ENCODE results near the gene EIF5. TPM values are rescaled to one million over a fixed set of nuclear protein-coding genes. Genes with fewer than 3 reads are reported as not detected.

The EIF5 gene
- 100 to 1,000 TPM; 246 to 316 TPM for total RNA-seq

DNA sequence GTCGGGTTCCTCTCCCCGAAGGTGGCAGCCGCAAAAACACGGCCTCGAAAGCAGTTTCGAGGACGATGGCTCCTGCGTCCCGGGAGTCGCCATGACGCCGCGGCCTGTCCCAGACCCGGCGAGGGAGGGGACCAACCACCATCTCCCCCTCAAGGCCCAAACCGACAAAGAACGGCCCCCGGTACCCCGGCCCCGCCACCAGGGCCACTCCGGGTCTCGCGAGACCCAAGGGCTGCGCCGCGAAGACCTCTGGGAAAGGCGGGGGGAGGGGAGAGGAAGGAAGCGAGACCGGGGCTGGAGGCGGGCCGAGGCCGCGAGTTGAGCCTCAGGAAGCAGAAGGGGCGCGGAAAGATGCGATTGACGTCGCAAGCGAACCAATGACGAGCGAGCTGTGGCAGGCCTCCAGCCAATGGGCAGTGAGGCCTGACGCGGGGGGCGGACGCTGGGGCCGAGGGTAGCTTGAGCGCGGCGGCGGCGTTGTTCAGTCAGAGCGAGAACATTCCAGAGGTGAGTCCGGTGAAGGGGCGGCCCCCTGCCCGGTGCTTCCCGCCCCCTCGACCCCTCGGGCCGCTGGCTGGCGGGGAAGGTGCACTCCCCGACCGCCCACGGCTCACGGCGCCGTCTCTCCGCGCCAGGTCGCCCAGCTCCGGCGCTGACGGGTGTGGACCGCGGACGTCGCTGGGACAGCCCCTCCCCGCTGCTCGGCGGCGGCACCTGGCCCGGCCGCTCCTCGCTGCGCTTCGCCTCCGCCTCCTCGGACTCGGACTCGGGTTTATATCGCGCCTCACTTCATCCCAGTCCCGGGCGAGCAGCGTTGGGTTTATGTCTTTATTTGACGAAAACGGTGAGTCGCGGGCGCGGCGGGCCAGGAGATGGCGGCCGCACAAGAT, at the start of gene EIF5:
Gene EIF5, plus strand, starts transcription at position 484 of the 890 bp plus-strand sequence. CDS start 1,624 bp downstream, outside the sequence.
- DNase-seq (ENCODE audit: low spot score) (peak; percentile 99), ATAC-seq (peak; percentile 95 to 96)
- Mint-ChIP-seq H3K9me3 (no peaks in the 10 kb centered on the region), H3K27ac (peak within 1 kb of the TSS; percentile 81 to 87), H3K27me3 (no peaks in the 10 kb centered on the region), H3K4me1 (ENCODE audit: low read depth in 2 of 2) (peaks cover 25 to 28% of the 10 kb centered on the region in 2 donors), H3K4me3 (peak within 1 kb of the TSS; percentile 94), H3K36me3 (peaks cover 36% of the 10 kb centered on the region)

DNA sequence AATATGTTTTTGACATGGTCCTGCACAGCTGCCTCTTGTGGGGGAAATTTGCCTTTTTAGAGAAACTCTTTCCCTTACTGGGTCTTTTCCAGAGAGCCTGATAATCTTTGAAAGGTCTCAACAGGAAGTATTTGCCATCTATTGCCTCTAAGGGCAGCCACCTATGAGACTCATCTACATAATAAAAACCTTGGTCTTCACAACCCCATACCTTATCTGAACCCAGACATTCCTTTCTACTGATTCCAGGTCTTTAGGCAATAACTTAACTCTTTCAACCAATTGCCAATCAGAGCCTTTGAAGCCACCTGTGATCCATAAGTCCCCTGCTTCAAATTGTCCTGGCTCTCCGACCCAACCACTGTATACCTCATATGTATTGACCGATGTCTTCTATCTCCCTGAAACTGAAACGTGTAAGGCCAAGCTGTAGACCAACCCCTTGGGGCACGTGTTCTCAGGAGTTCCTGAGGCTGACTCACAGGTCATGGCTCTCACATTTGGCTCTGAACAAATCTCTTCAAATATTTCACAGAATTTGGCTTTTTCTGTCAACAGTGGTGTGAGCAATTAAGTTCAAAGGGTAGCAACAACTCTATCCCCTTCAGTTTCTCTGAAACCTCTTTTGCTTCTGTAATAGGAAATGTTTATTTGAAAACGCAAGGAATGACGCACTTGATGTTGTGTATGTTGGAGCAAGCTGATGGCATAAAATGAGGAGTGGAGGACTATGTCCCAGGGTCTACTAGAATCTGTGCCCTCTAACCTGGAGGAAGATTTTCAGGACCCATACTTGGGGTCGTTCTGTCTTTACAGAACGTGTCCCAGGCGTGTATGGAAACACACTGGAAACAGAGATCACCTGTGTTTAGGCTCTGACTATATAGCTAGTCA, 49.2 kb upstream of the EIF5 start:
- DNase-seq (ENCODE audit: low spot score) (no peak), ATAC-seq (no peak)
- H3K4me3 Mint-ChIP-seq, result no peak overlapping the region
- H3K27me3 Mint-ChIP-seq, result peaks cover 39 to 48% of the 10 kb centered on the region in 2 donors
- H3K27ac Mint-ChIP-seq, result no peak overlapping the region
- H3K36me3 Mint-ChIP-seq, result no peaks in the 10 kb centered on the region
- H3K4me1 Mint-ChIP-seq (ENCODE audit: low read depth in 2 of 2), result no peaks in the 10 kb centered on the region
- no peaks in the 10 kb centered on the region for H3K9me3 Mint-ChIP-seq

GRCh38 chr14:103286460-103286859, 47.6 kb upstream of the EIF5 start:
- no peak for ATAC-seq
- Mint-ChIP-seq H3K4me1 (ENCODE audit: low read depth in 2 of 2) (no peaks in the 10 kb centered on the region), H3K27me3 (peaks cover 35 to 48% of the 10 kb centered on the region in 2 donors), H3K9me3 (no peaks in the 10 kb centered on the region), H3K36me3 (no peaks in the 10 kb centered on the region), H3K27ac (no peak overlapping the region), H3K4me3 (no peak overlapping the region)
- DNase-seq (ENCODE audit: low spot score), result no peak

DNA sequence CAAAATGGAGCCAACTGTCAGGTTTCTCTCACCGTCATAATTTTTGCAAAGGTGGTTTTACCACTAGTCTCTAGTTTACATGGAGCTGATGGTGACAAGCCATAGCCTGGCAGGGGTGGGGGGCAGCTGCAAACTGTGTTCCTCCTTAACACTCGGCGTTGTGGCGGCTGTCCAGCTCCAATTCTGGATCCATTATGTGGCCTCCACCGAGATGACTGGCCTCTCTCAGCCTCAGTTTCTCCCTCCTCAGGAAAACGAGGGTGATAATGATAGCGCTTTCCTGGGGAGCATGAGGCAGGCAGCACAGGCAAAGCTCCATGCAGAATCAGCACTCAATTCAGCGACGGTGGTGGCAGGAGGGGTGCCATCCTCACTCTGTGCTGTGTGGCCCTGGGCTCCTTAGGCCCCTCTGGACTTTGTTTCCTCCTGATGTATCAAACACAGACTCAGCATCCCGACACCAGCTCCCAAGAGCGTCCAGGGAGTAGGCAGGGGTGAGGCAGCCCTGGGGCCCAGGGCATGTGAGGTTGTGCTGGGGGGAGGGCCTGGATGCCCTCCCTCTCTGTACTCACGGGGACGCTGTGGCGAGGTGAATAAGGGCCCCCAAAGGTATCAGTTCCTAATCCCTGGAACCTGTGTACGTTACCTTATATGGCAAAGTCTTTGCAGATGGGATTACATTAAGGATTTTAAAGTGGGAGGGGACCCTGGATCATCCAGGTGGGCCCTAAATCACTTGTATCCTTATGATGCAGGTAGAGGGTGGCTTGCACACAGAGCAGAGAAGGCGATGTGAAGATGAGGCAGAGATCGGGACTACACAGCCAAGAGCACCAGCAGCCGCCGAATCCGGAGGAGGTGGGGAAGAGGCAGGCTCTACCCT, 46.8 kb upstream of the EIF5 start:
- ATAC-seq (no peak), DNase-seq (ENCODE audit: low spot score) (no peak)
- Mint-ChIP-seq H3K4me1 (ENCODE audit: low read depth in 2 of 2) (no peaks in the 10 kb centered on the region), H3K4me3 (no peak overlapping the region), H3K9me3 (no peaks in the 10 kb centered on the region), H3K36me3 (no peaks in the 10 kb centered on the region), H3K27me3 (peaks cover 30 to 45% of the 10 kb centered on the region in 2 donors), H3K27ac (no peak overlapping the region)

DNA sequence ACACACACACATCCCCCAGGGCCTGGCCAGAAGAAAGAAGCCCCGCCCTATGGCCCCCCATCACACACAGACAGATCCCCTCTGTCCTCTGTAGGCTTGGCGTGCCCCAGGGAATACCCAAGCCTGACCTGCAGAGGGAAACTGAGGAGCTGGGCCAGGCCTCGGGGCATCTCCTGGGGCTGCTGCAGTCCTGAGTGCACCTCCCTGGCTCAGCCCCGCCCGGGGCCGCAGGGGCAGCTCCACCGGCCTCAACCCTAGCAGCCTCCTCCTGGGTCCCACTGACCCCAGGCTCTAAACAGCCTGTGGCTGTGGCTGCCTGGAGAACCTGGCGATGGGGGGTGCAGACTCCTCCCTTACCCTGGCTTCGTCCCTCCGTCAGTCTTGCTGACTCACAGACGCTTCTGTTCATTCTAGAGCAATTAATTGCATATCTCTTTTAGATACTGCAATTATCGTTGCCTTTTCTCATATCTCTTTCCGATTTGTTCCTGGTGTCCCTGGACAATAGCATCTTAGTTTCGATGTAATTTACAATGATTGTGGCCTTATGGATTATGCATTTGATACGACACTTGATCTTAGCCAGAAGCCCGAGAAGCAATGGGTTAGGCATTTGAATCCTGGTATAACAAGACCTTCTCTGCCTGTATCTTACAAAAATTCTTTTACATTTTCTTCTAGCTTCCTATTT, 45.8 kb upstream of the EIF5 start:
- Mint-ChIP-seq H3K4me1 (ENCODE audit: low read depth in 2 of 2) (peaks cover 0 to 5% of the 10 kb centered on the region in 2 donors), H3K9me3 (no peaks in the 10 kb centered on the region), H3K27me3 (peaks cover 32 to 47% of the 10 kb centered on the region in 2 donors), H3K4me3 (no peak overlapping the region), H3K36me3 (no peaks in the 10 kb centered on the region), H3K27ac (no peak overlapping the region)
- ATAC-seq (no peak), DNase-seq (ENCODE audit: low spot score) (no peak)

GRCh38 chr14:103290056-103290455, 44.0 kb upstream of the EIF5 start:
- Mint-ChIP-seq H3K36me3 (no peaks in the 10 kb centered on the region), H3K4me3 (no peak overlapping the region), H3K27me3 (peaks cover 32 to 36% of the 10 kb centered on the region in 2 donors), H3K27ac (no peak overlapping the region), H3K9me3 (no peaks in the 10 kb centered on the region), H3K4me1 (ENCODE audit: low read depth in 2 of 2) (peaks cover 0 to 5% of the 10 kb centered on the region in 2 donors)
- no peak for DNase-seq (ENCODE audit: low spot score)
- no peak for ATAC-seq

DNA sequence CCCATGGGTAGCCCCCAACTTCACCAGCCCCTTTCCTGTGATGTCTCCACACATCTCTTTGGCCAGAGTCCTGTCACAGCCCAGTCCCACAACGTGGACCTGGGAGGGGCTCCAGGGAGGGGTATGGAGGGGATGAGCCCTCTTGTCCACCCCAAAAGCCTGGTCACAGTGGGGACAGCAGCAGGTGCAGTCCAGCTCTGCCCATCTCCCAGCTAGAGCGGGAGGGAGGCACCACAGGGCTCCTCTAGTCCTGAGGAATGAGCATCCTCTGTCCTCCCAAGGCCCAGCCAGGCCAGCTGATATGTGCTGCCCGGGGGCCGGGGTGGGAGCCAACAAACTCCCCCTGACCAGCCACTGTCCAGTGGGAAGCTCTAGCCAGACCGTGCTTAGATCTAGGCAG, 43.5 kb upstream of the EIF5 start:
- no peak for DNase-seq (ENCODE audit: low spot score)
- peaks cover 0 to 5% of the 10 kb centered on the region in 2 donors for H3K4me1 Mint-ChIP-seq (ENCODE audit: low read depth in 2 of 2)
- peaks cover 30 to 31% of the 10 kb centered on the region in 2 donors for H3K27me3 Mint-ChIP-seq
- no peaks in the 10 kb centered on the region for H3K36me3 Mint-ChIP-seq
- no peak overlapping the region for H3K4me3 Mint-ChIP-seq
- no peak overlapping the region for H3K27ac Mint-ChIP-seq
- no peak for ATAC-seq
- H3K9me3 Mint-ChIP-seq, result no peaks in the 10 kb centered on the region

DNA sequence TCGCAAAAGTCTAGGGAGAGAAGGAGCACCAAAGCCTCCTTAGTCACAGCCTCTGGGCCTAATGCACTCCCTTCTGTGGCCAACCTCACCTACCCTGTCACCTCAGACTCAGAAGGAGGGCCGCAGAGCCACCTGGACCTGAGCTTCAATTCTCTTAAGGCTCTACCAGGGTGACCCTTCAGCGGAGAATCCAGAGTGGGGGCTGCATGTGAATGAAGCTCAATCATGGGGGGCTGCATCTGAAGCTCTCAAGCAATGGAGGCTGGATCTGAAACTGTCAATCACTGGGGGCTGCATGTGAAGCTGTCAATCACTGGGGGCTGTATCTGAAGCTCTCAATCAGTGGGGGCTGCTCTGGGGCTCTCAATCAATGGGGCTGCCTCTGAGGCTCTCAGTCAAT, 43.1 kb upstream of the EIF5 start:
- Mint-ChIP-seq H3K9me3 (no peaks in the 10 kb centered on the region), H3K4me3 (no peak overlapping the region), H3K4me1 (ENCODE audit: low read depth in 2 of 2) (peaks cover 0 to 5% of the 10 kb centered on the region in 2 donors), H3K27ac (no peak overlapping the region), H3K36me3 (no peaks in the 10 kb centered on the region), H3K27me3 (peaks cover 27 to 28% of the 10 kb centered on the region in 2 donors)
- ATAC-seq, result no peak
- DNase-seq (ENCODE audit: low spot score), result no peak

GRCh38 chr14:103292426-103293374, 41.3 kb upstream of the EIF5 start:
- Mint-ChIP-seq H3K27ac (no peak overlapping the region), H3K9me3 (no peaks in the 10 kb centered on the region), H3K4me3 (no peak overlapping the region), H3K4me1 (ENCODE audit: low read depth in 2 of 2) (peaks cover 0 to 5% of the 10 kb centered on the region in 2 donors), H3K36me3 (no peaks in the 10 kb centered on the region), H3K27me3 (peaks cover 18 to 20% of the 10 kb centered on the region in 2 donors)
- ATAC-seq (peak; percentile 86 to 91), DNase-seq (ENCODE audit: low spot score) (peak; percentile 78)

- Mint-ChIP-seq H3K27me3 (peaks cover 15 to 16% of the 10 kb centered on the region in 2 donors), H3K27ac (no peak overlapping the region), H3K36me3 (no peaks in the 10 kb centered on the region), H3K9me3 (no peaks in the 10 kb centered on the region), H3K4me1 (ENCODE audit: low read depth in 2 of 2) (peaks cover 0 to 5% of the 10 kb centered on the region in 2 donors), H3K4me3 (no peak overlapping the region)
- DNase-seq (ENCODE audit: low spot score), result no peak
- ATAC-seq, result no peak
Observed at GRCh38 chr14:103293465-103293864, 40.6 kb upstream of the EIF5 start.

DNA sequence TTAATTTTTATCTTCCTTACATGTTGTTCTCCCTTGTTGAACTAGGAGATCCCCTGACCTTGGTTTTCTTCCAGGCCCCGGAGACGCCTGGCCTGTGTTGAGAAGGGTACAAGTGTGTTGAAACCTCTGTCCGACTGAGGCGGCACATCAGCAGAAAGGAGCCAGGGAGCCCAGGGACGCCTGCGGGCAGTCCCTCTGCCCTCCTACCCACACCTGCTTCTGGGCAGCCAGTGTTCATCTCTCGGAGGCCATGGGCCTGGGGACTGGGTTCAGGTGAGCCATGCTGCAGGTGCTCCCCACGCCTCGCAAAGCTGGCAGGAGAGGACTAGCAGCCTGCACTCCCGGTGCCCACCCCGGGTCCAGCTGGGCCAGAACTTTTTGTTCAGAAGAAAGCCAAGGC, 39.9 kb upstream of the EIF5 start:
- Mint-ChIP-seq H3K36me3 (no peaks in the 10 kb centered on the region), H3K9me3 (no peaks in the 10 kb centered on the region), H3K4me3 (no peak overlapping the region), H3K4me1 (ENCODE audit: low read depth in 2 of 2) (peaks cover 0 to 5% of the 10 kb centered on the region in 2 donors), H3K27ac (no peak overlapping the region), H3K27me3 (peaks cover 11 to 12% of the 10 kb centered on the region in 2 donors)
- no peak for DNase-seq (ENCODE audit: low spot score)
- no peak for ATAC-seq

GRCh38 chr14:103296007-103296406, 38.0 kb upstream of the EIF5 start:
- no peaks in the 10 kb centered on the region for H3K9me3 Mint-ChIP-seq
- peaks cover 9 to 11% of the 10 kb centered on the region in 2 donors for H3K27me3 Mint-ChIP-seq
- no peak overlapping the region for H3K27ac Mint-ChIP-seq
- H3K4me3 Mint-ChIP-seq, result no peak overlapping the region
- ATAC-seq (no peak), DNase-seq (ENCODE audit: low spot score) (no peak)
- H3K36me3 Mint-ChIP-seq, result no peaks in the 10 kb centered on the region
- H3K4me1 Mint-ChIP-seq (ENCODE audit: low read depth in 2 of 2), result peaks cover 0 to 5% of the 10 kb centered on the region in 2 donors

Data from natural killer cell treated with Interleukin-12 subunit alpha and Interleukin-12 subunit beta and Interleukin-15 and Interleukin-18, amount 100 ng/mL, for 72 hours (primary cell).